K562 (cell line): Measurements from ENCODE around the gene NCOA4. TPM values are rescaled to one million over a fixed set of nuclear protein-coding genes. Genes with fewer than 3 reads are reported as not detected.
A peak's percentile ranks its signal among the peaks of the same experiment; 100 is the strongest.

ENCODE experiments used
- BHLHE40 ChIP-seq: IDR thresholded peaks from 2 replicates; pipeline ENCODE4 v1.6.1; 2011; ENCODE audit warnings: low read length, improper control_type of control experiment
- EWSR1 ChIP-seq: fragments of 450-650 bp; IDR thresholded peaks from 2 replicates; pipeline ENCODE4 v1.6.1; 2018; ENCODE audit warnings: borderline replicate concordance, mild to moderate bottlenecking, low read depth, moderate library complexity; ENCODE audit not compliant: partially characterized antibody
- HSF4 ChIP-seq: fragments of 250-450 bp; sonication (Bioruptor Pico); IDR thresholded peaks from 2 replicates; pipeline ENCODE4 v2.1.2; 2022; ENCODE audit warnings: mild to moderate bottlenecking, moderate library complexity, borderline replicate concordance
- KDM1A ChIP-seq, 2 experiments: fragments of 450-650 bp; IDR thresholded peaks; 2 replicates each; pipeline ENCODE4 v1.6.1; 2016; ENCODE audit warnings: mild to moderate bottlenecking in 2 of 2
- MECOM ChIP-seq: fragments of 250-450 bp; sonication (Bioruptor Pico); IDR thresholded peaks from 2 replicates; pipeline ENCODE4 v1.8.0; 2022; ENCODE audit warnings: inconsistent platforms
- MTA1 ChIP-seq: fragments of 450-650 bp; IDR thresholded peaks from 2 replicates; pipeline ENCODE4 v1.6.1; 2017; ENCODE audit warnings: borderline replicate concordance
- NCOA6 ChIP-seq: fragments of 450-650 bp; IDR thresholded peaks from 2 replicates; pipeline ENCODE4 v1.6.1; 2017; ENCODE audit warnings: mild to moderate bottlenecking
- NELFE ChIP-seq: IDR thresholded peaks from 2 replicates; pipeline ENCODE4 v1.6.1; 2011; ENCODE audit warnings: mild to moderate bottlenecking; ENCODE audit not compliant: insufficient read depth, insufficient read length
- NEUROD1 ChIP-seq: fragments of 150-350 bp; IDR thresholded peaks from 2 replicates; pipeline ENCODE4 v1.6.1; 2014; ENCODE audit warnings: borderline replicate concordance, low read length, low read depth; ENCODE audit not compliant: partially characterized antibody
- PBX2 ChIP-seq, 2 experiments: IDR thresholded peaks in 1 of 2; conservative IDR thresholded peaks in 1 of 2; 2 replicates each; pipeline ENCODE4 v1.6.1; 2016; ENCODE audit warnings: low read depth in 2 of 2, mild to moderate bottlenecking in 1 of 2, missing compliant biosample characterization in 1 of 2, missing genetic modification characterization in 1 of 2, moderate library complexity in 1 of 2
- PKNOX1 ChIP-seq: fragments of 450-650 bp; IDR thresholded peaks from 2 replicates; pipeline ENCODE4 v1.6.1; 2016
- POLR2G ChIP-seq: fragments of 200-400 bp; formaldehyde crosslinking; IDR thresholded peaks from 2 replicates; pipeline ENCODE4 v1.6.1; 2017; ENCODE audit warnings: low read depth, mild to moderate bottlenecking, antibody characterized with exemption, low read length, moderate library complexity
- RERE ChIP-seq: sonication (generic); formaldehyde crosslinking; IDR thresholded peaks from 2 replicates; pipeline ENCODE4 v1.8.0; 2023; ENCODE audit warnings: missing genetic modification reagents, mild to moderate bottlenecking, borderline replicate concordance
- U2AF2 ChIP-seq: fragments of 200-400 bp; formaldehyde crosslinking; optimal IDR thresholded peaks from 2 replicates; pipeline ENCODE3; 2017; ENCODE audit warnings: low read depth, mild to moderate bottlenecking, low read length
- ZNF740 ChIP-seq, 3 experiments: fragments of 200-800 bp in 1 of 3; sonication (Bioruptor generic) in 1 of 3; sonication (generic) in 1 of 3; formaldehyde crosslinking in 1 of 3; IDR thresholded peaks; 2 replicates each; pipeline versions ENCODE4 v1.6.1 to v1.8.0; 2016 to 2022; ENCODE audit warnings: mild to moderate bottlenecking in 2 of 3, missing compliant biosample characterization in 2 of 3, missing genetic modification characterization in 2 of 3, missing genetic modification reagents in 1 of 3
- polyA plus RNA-seq, 8 experiments: library from polyadenylated mRNA; depleted of rRNA in 4 of 8; stranded (reverse) in 5 of 8; unstranded in 3 of 8; fragments of >200 nt; fragmentation: Nextera tagmentation in 2 of 8; fragmentation: Illumina TruSeq in 1 of 8; extraction: Ambion mirVana in 2 of 8; extraction: Trizol in 1 of 8; gene quantifications; 2 replicates each; pipeline versions ENCODE4 v1.2.1 to v1.2.3, GENCODE V29; 2011 to 2014; ENCODE audit warnings: inconsistent platforms in 1 of 8, missing spikeins in 1 of 8
- total RNA-seq, 7 experiments: library from RNA; depleted of rRNA in 6 of 7; stranded (reverse); fragments of >200 nt in 6 of 7; fragmentation: Illumina TruSeq in 2 of 7; extraction: Trizol in 2 of 7; gene quantifications; 2 replicates each; pipeline versions ENCODE4 v1.2.1 to v1.2.3, GENCODE V29; 2011 to 2021; ENCODE audit warnings: low replicate concordance in 1 of 7

Gene NCOA4
- total and polyA plus RNA-seq, 9 of the 15 experiments (the other 6 are each of a cell fraction or from before 2014, with no cell fraction given) = 89.8 to 283 (median 181) TPM

GRCh38 chr10:46053534-46054434 lies 23.4 kb upstream of the NCOA4 start (continued):
- TF ChIP-seq MTA1 (0 out of 2 replicates have a peak, but pooled peaks have one; percentile 12), PBX2 (CRISPR knock-in tag; IDR thresholded peaks at IDR 0.05; ENCODE audit: low read depth) (no peak), PBX2 (tag; conservative IDR thresholded peaks at IDR 0.05; ENCODE audit: low read depth) (no peak), KDM1A (IDR thresholded peaks at IDR 0.05) (peak; percentile 82 to 85), ZNF740 (CRISPR knock-in tag; IDR thresholded peaks at IDR 0.05) (no peak), ZNF740 (tag; IDR thresholded peaks at IDR 0.05) (no peak), HSF4 (CRISPR knock-in tag) (no peak), NEUROD1 (no peak), RERE (CRISPR knock-in tag) (no peak), PKNOX1 (peak; percentile 63), MECOM (CRISPR knock-in tag) (no peak), EWSR1 (no peak), U2AF2 (no peak), BHLHE40 (no peak), POLR2G (no peak), NELFE (no peak), NCOA6 (no peak)
